Fibroblast of lung (primary cell): ENCODE data around the gene TEKT1.

Source experiments
- EZH2 ChIP-seq: IDR thresholded peaks from 2 replicates; pipeline ENCODE4 v1.5.1; 2012; ENCODE audit warnings: low read length, control low read depth, mild to moderate bottlenecking; ENCODE audit errors: missing control alignments
- TF ChIP-seq, protein P1 (sequence below), 2 donors: IDR thresholded peaks in 1 of 2; conservative IDR thresholded peaks in 1 of 2; 1 replicate in 1 of 2; 2 replicates in 1 of 2; pipeline ENCODE4 v1.5.1; 2011 to 2012; ENCODE audit warnings: low read length in 2 of 2, control low read depth in 1 of 2, inconsistent platforms in 1 of 2, low read depth in 1 of 2, mild to moderate bottlenecking in 1 of 2

DNA sequence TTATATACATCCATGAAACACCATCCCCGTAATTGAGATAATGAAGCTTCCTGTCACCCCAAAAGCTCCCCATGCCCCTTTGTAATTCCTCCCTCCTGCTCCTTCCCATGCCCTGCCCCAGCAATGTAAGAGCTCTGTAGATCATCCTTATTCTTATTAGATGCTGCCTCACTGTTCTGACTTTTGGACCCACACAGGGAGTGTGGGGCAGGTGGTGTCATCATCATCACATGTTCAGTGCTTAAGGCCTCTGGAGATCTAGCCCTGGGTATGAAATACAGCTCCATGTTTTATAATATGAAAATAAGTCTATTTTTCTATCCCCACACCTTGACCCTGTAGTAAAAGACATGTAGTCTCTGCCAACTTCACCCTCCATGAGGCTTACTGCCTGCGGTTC is 73.8 kb downstream of the TEKT1 start:
- TF ChIP-seq, protein P1, sequence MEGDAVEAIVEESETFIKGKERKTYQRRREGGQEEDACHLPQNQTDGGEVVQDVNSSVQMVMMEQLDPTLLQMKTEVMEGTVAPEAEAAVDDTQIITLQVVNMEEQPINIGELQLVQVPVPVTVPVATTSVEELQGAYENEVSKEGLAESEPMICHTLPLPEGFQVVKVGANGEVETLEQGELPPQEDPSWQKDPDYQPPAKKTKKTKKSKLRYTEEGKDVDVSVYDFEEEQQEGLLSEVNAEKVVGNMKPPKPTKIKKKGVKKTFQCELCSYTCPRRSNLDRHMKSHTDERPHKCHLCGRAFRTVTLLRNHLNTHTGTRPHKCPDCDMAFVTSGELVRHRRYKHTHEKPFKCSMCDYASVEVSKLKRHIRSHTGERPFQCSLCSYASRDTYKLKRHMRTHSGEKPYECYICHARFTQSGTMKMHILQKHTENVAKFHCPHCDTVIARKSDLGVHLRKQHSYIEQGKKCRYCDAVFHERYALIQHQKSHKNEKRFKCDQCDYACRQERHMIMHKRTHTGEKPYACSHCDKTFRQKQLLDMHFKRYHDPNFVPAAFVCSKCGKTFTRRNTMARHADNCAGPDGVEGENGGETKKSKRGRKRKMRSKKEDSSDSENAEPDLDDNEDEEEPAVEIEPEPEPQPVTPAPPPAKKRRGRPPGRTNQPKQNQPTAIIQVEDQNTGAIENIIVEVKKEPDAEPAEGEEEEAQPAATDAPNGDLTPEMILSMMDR (conservative IDR thresholded peaks at IDR 0.05 in 1 of 2, IDR thresholded peaks at IDR 0.05 in 1 of 2; ENCODE audit: low read depth in 1 of 2, low read length in 2 of 2): no peak
- no peak for TF ChIP-seq EZH2
